Stimulated activated naive CD4-positive, alpha-beta T cell (primary cell): Measurements from ENCODE around the gene IGFBPL1.
A peak's percentile ranks its signal among the peaks of the same experiment; 100 is the strongest.
"Not testable (repeated sequence)": the region's sequence is repeated elsewhere in the genome, so short reads cannot be mapped to it uniquely, and the experiment has no call there.

Experiments
- DNase-seq, 6 experiments: peaks; one replicate each; lab custom pipeline; 2025; lab: John Stamatoyannopoulos, UW

The IGFBPL1 gene

DNA sequence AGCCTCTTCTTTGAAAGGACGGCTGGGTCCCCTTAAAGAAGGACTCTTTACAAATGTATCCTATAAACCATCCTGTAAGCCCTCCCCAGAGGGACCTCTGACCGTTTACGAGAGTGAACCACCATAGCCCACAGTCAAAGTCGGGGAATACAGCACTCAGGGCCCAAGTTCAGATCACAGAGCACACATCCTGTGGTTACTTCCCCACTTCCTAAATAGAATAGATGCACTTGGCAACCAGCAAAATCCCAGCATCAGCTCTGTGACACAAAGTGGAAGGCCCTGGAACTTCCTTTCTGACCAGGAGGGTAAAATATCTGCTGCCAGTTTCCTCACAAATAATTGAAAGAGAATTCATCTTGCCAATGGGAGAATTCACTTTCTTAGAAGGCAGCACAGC lies 6.9 kb upstream of the IGFBPL1 start:
- DNase-seq, result no peak

DNA sequence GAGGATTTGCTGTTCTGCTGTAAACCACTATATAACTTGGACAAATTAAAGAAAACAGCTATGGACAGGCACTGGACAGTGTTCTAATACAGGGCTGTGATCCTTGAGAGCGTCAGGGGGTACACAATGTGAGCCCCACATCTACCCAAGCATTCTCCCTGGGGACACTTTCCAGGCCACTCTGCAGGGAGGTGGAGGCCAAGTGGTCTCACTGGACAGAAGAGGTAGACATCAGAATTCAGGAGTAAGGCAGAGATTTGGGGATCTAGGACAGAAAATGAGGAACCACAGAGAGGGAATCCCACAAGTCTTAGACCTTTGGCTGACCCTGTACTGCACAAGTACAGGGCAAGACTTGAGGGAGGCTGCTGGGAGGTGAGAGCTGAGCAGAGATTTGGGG lies 3.8 kb upstream of the IGFBPL1 start:
- no peak for DNase-seq

DNA sequence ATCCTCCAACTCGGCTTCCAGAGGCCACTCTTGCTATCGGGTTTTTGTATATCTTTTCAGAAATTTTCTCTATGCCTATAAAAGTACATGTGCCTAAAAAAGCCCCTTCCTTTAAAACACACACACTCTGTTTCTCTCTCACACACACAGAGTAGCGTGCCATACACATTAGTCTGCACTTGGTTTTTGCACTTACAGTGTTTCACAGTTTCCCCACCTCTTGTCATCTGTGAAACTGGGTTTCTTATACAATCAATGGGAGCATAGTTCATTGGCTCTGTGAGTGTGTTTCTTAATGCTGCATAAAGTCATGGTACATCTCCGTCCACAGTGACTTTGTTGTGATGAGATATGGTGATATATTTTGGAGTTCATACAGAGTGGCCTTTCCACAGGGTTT lies 664 bp upstream of the IGFBPL1 start:
- DNase-seq, result no peak

DNA sequence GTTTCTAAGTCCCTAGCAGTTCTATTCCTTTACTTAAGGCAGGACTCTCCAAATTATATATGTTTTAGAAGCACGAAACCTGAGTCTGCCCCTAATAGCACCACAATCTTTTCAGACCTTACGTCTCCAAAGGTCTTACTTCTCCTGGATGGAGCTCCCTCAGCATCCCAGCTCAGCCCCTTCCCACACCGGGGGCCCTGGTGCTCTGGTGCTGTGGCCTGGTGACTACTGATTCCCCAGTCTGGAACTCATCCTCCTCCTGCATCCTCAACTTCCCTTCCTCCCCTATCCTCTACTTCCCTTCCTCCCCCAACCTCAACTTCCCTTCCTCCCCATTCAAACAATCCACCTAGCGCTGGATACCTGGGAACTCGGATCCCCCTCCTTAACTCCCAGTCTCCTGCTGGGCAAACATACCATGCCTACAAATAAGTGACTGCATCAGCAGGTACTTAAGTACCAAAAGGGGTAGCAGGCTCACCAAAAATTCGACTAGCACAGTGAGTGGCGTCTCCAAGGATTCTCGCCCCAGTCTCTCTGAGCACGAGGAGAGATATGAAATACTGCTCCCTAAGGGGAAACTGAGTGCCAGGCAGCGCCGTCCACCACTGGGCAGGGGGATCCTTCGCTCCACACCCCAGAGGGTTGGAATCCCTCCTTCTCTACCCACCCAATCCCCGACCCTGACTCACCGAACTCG lies 831 bp downstream of the IGFBPL1 start:
- DNase-seq, result no peak

DNA sequence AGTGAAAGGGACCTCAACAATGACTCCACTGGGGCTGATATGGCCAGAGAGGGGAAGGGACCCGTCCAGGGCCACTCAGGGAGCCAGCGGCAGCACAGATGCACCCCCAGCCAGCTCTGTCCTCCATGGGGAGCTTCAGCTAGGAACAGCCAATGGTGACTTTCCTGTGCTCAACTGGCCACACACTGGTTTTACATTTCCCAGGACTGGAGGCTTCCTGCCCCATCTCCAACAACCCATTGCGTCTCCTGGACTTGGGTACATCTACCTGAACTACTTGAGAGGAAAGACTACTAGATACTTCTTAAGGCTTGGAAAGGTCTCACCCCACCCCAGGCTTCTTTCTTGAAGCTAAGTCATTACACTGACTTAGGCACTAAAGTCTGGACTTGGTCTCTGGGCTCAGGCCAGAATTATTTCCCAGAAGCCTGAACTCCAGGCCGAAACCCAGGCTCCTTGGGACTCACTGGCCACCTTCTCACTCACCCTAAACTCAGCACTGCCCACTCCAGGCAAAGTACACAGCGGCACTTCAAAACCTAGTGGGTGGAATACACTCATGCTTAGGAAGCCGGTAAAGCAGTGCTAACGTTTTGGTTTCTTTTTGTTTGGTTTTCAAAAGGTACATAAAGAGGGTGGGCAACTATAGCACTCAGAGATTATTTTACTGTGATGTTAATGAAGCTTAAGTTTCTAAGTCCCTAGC lies 1.5 kb downstream of the IGFBPL1 start:
- no peak for DNase-seq

DNA sequence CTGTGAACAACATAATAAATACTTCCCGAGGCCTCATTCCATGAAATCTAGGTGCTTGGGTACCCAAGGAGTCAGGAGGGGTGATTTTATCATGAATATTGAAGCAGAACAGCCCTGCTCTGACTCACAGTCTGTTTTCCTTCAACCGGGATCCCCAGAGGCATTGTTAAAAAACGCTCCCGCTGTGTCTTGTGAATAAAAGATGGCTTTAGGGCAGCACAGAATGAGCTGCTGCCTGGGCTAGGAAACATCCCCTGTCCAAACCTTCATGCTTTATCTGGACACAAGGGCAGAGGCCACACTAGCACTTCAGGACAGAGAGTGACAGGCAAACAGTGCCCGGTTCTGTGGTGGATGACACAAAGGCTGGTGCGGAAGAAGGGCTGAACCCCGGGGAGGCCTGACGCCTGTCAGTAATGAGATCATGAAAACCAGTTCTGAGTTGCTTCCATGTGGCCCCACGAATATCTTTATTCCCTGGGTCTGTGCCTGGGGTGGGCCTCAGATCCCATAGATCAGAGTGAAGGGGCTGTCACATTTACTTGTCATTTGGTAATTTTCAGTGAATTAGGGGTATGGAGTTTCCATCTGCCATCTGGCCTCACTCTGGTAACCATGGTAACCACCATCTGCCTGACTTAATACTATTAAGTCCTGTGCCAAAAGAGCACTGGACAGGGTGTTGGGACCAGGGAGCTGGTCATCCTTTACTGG lies 2.6 kb downstream of the IGFBPL1 start:
- DNase-seq, result no peak

DNA sequence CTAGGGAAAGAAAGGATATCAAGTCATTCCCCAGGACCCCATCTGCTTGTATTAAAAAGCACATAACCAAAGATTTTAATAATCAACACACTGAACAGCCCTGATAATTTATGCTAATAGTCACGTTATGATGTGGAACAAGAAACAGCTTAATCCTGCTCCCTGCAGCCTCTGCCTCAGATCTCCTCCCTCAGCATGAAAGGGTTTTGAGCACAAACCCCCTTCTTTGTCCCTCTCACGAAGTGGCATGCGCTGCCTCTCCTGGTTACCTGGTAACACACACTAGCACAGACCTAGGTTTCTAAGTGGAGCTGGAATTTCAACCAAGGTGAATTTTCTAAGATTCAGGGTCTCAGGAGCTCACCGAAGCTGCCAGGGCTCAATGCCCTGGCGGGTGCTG lies 5.1 kb downstream of the IGFBPL1 start:
- no peak for DNase-seq

DNA sequence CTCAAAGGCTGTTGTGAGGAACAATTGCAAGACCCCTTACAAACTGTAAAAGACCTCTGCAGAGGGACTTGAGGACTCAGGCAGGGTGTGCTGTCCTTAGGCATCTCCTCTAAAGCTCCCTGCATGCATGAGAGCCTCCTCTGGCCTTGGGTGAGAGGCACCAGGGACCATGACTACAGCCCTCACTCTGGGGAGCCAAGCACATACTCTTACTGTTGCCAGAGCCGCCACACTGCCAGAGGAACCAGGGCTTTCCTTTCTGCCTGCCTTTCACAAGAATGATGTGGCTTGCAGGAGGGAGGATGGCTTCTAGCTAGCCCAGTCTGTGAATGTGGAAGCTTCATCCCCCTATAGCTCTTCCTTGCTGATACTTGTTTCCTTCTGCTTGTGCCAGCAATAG lies 5.9 kb downstream of the IGFBPL1 start:
- no peak for DNase-seq

DNA sequence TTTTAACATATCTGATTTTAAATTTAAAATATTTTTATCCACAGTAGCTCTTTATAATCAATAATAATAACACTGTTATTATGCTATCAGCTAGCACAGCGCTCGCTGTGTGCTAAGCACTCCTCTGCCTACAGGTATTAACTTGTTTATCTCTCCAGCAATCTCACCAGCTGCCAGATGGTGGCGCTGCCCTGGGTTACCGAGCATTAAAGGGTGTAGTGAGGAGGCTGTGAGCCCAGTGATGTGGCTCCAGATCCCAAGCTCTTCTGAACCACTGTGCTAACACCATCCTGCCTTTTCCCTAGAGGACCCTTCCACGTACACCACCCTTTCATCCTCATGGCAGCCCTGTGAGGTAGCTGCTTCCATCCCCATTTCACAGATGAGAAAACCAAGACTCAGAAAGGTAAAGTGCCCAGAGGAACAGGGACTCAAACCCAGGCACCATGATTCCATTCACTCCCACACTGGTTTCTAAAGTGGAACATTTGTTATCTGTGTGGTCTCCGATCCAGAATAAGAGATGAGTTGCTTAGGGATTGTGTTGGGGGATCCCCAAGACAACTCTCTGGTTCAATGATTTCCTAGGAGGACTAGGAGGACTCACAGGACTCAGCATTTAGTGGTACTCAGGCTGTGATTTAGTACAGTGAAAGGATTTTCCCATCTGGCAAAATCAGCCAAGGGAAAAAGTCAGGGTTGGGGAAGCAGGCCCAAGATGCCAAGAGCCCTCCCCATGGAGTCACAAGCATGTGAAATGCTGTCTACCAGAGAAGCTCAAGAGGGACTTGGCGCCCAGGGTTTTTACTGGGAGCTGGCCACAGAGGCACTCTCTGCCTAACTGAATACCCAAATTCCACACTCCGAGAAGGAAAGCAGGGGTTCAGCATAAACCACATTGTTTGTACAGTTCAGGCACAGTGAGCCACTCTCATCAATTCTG lies 7.0 kb downstream of the IGFBPL1 start:
- DNase-seq, result peak in 1 of 6 experiments; percentile 11

DNA sequence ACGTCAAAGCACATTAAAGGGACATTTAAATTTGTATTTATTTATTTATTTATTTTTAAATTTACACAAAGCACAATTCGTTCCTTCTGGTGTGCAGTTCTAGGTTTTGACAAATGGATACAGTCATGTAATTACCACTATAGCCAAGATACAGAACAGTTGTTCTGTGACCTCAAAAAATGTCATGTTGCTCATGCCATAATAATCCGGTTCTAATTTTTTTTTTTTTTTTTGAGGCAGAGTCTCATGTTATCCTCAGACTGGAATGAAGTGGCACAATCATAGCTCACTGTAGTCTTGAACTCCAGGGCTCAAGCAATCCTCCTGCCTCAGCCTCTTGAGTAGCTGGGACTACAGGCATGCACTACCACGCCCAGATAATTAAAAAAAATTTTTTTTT lies 7.8 kb downstream of the IGFBPL1 start:
- no peak for DNase-seq

DNA sequence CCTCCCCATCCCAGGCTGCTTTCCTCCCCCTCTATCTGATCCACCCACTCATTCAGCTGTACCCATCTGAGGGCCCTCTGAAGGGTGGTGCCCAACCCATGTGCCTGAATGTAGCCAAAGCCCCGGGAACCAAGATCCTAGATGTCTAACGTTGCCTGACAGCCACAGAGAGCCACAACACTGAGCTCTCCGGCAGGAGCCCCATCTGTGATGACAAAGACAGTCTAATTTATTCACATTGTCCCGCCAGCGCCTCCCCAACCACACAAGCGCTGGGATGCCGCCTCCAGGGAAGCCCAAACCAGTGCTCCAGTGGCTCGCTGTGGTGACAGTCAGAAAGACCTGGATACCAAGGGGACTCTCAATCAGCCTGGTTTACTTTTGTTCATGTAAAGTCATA lies 8.4 kb downstream of the IGFBPL1 start:
- no peak for DNase-seq

DNA sequence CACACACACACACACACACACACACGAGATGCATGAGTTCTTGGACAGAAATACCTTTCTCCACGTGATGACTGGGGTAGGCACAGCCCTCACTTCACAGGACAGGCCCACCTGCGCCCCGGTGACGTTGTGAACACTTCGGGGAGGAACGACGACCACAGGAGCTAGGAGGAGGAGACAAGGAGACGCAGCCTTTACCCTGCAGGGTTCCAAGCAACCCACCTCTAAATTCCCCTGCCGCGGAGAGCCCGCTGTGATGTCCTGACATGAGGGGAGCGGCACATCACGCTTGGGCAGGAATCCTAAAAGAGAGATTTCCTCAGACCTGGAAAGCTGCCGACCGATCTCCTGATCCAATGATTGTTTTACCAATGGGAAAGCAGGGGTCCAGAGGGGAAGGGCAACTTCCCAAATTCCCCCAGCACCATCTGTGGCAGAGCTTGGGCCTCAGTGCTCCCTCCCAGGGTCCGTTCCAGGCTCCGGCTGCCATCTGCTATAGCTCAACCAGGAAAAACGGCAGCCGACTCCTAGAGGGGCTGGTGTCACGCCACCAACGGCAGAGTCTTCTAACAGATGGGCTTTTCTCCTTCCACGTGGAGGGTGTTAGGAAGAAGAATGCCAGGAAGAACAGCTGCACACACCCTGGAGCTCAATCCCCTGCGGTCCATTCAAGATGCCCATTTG lies 10.1 kb downstream of the IGFBPL1 start:
- no peak for DNase-seq

DNA sequence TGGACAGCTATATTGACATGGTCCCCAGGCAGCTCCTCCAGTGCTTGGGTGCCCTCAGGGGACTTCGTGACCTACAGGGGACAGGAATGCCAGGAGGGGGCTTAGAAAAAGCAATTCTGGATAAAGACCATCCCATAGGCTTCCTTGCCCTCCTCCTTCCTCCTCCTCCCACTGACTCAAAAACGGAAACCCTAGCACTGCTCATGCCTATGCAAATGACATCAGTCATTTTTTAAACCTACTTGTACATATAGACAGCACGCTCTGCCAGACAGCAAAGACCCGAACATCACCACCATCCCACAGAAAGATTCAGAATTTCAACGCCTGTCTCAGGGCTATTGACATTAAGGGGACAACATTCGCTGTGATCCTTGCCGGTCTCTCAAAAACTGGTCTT lies 11.0 kb downstream of the IGFBPL1 start:
- no peak for DNase-seq

DNA sequence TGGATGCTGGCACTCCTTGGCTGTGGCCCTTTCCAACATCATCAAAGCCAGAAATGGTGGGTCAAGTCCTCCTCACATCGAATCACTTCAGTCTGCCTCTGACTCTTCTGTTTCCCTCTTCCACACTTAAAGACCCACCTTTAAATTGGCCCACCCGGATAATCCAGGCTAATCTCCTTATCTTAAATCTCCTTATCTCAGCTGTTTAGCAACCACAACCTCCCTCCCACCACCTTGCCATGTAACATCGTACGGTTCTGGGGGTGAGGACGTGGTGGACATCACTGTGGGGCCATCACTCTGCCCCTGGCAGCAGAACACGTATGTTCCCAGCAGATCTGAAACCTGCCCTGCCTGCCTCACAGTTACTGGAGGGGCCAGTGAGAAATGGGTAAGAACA lies 11.5 kb downstream of the IGFBPL1 start:
- no peak for DNase-seq

DNA sequence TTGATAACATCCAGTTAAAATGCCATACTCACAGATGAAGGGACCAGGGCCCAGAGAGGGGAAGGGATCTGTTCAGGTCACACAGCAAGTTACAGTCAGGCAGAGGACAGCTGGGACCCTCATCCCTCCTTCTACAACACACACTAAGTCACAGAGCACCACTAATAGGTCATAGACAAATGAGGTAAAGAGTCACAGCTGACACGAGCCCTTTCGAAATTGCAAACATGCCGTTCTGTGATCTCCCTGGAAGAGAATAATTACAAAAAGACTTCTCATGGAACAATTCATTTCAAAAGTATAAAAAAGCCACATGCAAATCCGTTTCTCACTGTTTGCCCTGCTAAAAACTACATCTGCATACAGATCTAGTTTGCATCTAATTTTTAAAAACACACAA lies 15.5 kb downstream of the IGFBPL1 start:
- no peak for DNase-seq

DNA sequence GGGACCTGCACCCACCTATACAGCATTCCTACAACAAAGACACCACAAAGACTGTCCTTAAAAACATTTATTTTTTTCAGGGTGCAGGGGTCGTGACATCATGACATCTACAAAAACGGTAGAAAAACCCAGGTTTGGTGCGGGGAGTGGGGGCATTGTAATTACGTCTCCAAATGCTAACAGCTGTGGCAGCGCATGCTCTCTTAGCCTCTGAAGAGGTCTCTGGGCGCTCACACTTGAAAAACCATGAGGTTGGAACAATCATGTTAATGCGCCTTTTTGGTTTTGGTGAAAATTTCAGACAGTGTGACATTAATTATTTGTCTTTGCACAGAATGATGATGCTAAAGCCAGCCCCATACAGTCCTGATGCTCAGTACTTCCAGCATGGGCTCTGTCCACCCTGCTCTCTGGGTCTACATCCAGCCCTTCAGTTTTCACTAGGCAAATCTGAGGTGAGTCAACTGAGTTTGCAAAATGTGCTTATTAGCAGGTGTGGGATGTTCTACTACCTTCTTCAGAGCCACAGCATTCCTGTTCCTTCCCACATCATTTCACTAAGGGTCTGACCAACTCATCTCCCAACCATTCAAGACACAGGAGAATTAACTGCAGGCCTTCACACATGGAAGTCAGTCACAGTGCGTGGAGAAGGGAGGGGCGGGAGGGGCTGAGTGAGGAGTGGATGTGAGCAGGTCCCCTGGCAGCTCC lies 17.6 kb downstream of the IGFBPL1 start:
- no peak for DNase-seq

DNA sequence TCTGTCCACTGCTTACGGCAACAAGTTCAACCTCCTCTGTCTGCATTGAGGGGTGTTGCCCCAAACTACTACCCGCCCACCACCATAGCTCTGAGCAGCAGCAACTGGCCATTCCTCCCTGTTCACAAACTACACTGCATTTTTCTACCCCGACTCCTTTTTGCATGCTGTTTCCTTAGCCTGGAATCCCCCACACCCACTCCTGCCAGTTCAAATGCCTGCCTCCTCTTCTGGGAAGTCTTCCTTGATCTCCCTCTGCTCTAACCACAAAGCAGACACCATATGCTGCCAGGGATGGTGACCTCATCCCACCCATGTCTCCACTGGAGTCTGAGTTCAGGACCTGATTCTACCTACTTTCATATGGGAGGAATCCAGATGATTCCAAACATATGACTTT lies 18.5 kb downstream of the IGFBPL1 start:
- DNase-seq, result no peak

DNA sequence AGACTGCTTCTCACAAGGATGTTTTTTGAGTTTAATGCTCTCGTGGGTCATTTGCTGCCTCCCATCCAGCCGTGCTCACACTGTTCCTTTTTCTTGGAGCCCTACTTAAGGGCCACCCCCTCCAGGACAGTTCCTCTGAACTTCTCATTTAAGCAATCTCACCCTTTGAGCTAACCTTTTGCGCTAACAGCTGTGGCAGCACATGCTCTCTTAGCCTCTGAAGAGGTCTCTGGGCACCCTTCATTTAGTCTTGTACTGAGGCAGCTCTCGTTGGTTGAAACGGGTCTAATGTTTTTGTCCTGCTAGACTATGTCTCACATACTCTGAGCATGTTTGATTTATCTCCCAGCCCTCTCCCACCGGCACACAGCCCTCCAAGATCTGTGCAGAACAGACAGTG lies 19.9 kb downstream of the IGFBPL1 start:
- no peak for DNase-seq

DNA sequence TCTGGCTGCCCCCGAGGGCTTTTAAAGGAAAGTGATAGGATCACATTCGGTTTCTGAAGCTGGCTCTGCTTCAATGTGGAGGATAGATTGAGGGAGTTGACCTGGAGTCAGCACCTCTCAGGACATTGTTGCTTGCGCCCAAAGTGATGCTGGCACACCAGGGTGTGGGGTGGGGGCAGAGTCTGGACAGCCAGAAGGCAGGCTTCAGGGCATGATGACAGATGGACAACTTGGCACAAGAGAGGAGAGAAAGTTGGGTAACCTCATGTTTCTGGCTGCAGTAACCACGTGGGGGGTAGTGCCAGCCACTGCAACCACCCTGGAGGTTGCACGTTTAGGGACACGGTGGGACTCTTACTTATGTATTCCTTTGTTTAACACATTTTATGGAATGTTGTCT lies 22.3 kb downstream of the IGFBPL1 start:
- DNase-seq, result no peak

DNA sequence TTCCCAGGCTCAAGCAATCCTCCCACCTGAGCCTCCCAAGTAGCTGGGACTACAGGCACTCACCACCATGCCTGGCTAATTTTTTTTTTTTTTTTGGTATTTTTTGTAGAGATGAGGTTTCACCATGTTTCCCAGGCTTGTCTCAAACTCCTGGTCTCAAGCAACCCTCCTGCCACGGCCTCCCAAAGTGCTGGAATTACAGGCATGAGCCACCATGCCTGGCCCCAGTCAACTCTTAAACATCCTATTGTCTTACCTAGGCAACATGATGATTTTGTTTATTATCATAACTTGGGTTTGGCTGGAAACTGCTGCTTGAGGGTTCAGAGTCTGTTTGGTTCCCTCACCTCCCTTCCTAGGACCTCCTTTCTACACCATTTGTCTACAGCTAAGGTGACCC lies 25.1 kb downstream of the IGFBPL1 start:
- not testable (repeated sequence) for DNase-seq

DNA sequence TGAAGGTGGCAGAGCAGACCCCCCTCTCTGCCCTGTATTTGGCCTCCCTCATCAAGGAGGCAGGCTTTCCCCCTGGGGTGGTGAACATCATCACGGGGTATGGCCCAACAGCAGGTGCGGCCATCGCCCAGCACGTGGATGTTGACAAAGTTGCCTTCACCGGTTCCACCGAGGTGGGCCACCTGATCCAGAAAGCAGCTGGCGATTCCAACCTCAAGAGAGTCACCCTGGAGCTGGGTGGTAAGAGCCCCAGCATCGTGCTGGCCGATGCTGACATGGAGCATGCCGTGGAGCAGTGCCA lies 27.9 kb downstream of the IGFBPL1 start:
- DNase-seq, result no peak
